Keratinocyte (primary cell): Measurements from ENCODE around the gene GSK3A. TPM values are rescaled to one million over a fixed set of nuclear protein-coding genes. Genes with fewer than 3 reads are reported as not detected.

Source experiments
- DNase-seq: peaks from one replicate; pipeline ENCODE4 v3.0.0-alpha.2; 2011; ENCODE audit warnings: low read depth, missing footprints, low spot score
- FAIRE-seq: peaks from 2 replicates; lab custom pipeline; 2011; peaks lifted over from hg19 to GRCh38; lab: Jason Lieb, UNC
- H2AFZ ChIP-seq: 2 replicates; pipeline ENCODE4 v1.6.0; 2012; ENCODE audit warnings: low read length, control low read depth, inconsistent platforms; ENCODE audit not compliant: control insufficient read depth
- H3K27ac ChIP-seq: 2 replicates; pipeline ENCODE4 v1.5.1; 2011; ENCODE audit warnings: low read length; ENCODE audit not compliant: control insufficient read depth, insufficient read depth
- H3K27me3 ChIP-seq: 3 replicates; pipeline ENCODE4 v1.6.0; 2011; ENCODE audit warnings: low read length; ENCODE audit not compliant: control insufficient read depth, insufficient read depth; ENCODE audit errors: extremely low read depth
- H3K36me3 ChIP-seq, 2 experiments: 2 replicates in 1 of 2; 3 replicates in 1 of 2; pipeline ENCODE4 v1.5.1; 2011; ENCODE audit warnings: low read length in 2 of 2, mild to moderate bottlenecking in 1 of 2; ENCODE audit not compliant: control insufficient read depth in 2 of 2, insufficient read depth in 2 of 2; ENCODE audit errors: extremely low read depth in 1 of 2
- H3K4me1 ChIP-seq: 3 replicates; pipeline ENCODE4 v1.5.1; 2011; ENCODE audit warnings: low read length; ENCODE audit not compliant: control insufficient read depth, insufficient read depth; ENCODE audit errors: extremely low read depth
- H3K4me2 ChIP-seq: 3 replicates; pipeline ENCODE4 v1.6.0; 2011; ENCODE audit warnings: low read depth, low read length; ENCODE audit not compliant: control insufficient read depth, insufficient read depth; ENCODE audit errors: extremely low read depth
- H3K4me3 ChIP-seq, 3 experiments: fragments of 200-600 bp in 1 of 3; sonication (generic) in 1 of 3; 2 replicates in 2 of 3; 3 replicates in 1 of 3; pipeline ENCODE4 v1.5.1; 2011 to 2016; ENCODE audit warnings: low read length in 3 of 3, mild to moderate bottlenecking in 3 of 3, control low read depth in 2 of 3, inconsistent platforms in 1 of 3, low read depth in 1 of 3, mixed read lengths in 1 of 3, mixed run types in 1 of 3, moderate library complexity in 1 of 3; ENCODE audit not compliant: control insufficient read depth in 2 of 3, insufficient read depth in 2 of 3; ENCODE audit errors: extremely low read depth in 1 of 3
- H3K79me2 ChIP-seq: 2 replicates; pipeline ENCODE4 v1.6.0; 2012; ENCODE audit warnings: low read length; ENCODE audit not compliant: control insufficient read depth, insufficient read depth
- H3K9ac ChIP-seq: 3 replicates; pipeline ENCODE4 v1.6.0; 2011; ENCODE audit warnings: low read length; ENCODE audit not compliant: control insufficient read depth, insufficient read depth; ENCODE audit errors: extremely low read depth
- H3K9me1 ChIP-seq: 3 replicates; pipeline ENCODE4 v1.6.0; 2011; ENCODE audit warnings: low read length; ENCODE audit not compliant: control insufficient read depth, insufficient read depth; ENCODE audit errors: extremely low read depth
- H3K9me3 ChIP-seq: 2 replicates; pipeline ENCODE4 v1.5.1; 2012; ENCODE audit warnings: low read depth, low read length; ENCODE audit not compliant: control insufficient read depth
- H4K20me1 ChIP-seq: 3 replicates; pipeline ENCODE4 v1.6.0; 2011; ENCODE audit warnings: low read length; ENCODE audit not compliant: control insufficient read depth, insufficient read depth; ENCODE audit errors: extremely low read depth
- CTCF ChIP-seq, 3 experiments: IDR thresholded peaks in 1 of 3; conservative IDR thresholded peaks in 1 of 3; optimal IDR thresholded peaks in 1 of 3; 2 replicates in 2 of 3; 3 replicates in 1 of 3; pipeline versions ENCODE3 to v1.5.1; 2011; ENCODE audit warnings: low read length in 3 of 3, mild to moderate bottlenecking in 3 of 3, moderate library complexity in 2 of 3, control low read depth in 1 of 3, inconsistent platforms in 1 of 3; ENCODE audit not compliant: insufficient read depth in 2 of 3; ENCODE audit errors: extremely low read depth in 1 of 3
- EZH2 ChIP-seq: IDR thresholded peaks from one replicate; pipeline ENCODE4 v1.6.1; 2012; ENCODE audit warnings: inconsistent platforms, mild to moderate bottlenecking, low read length, moderate library complexity
- dilution Hi-C: fragments of 300-500 bp; cut with MboI; formaldehyde crosslinking; loops from one replicate; pipeline ENCODE4 v1.7.0; 2020; ENCODE audit warnings: low sequenced_read_pairs; ENCODE audit not compliant: extremely low pct_ligation_motif_present
- polyA plus RNA-seq, 5 experiments: library from polyadenylated mRNA; depleted of rRNA in 3 of 5; stranded (reverse) in 3 of 5; stranded (forward) in 1 of 5; unstranded in 1 of 5; fragments of >200 nt; gene quantifications; 1 replicate in 1 of 5; 2 replicates in 3 of 5; 3 replicates in 1 of 5; pipeline versions ENCODE4 v1.2.1 to v1.2.3, GENCODE V29; 2011 to 2012; ENCODE audit warnings: missing spikeins in 2 of 5, low read depth in 1 of 5, low replicate concordance in 1 of 5

The GSK3A gene
- polyA plus RNA-seq, 1 donor (not counting 4 experiments of a cell fraction or from before 2014, with no cell fraction given) = 36.9 TPM

- peak overlapping the region; percentile 72 for H3K4me2 ChIP-seq
- H3K36me3 ChIP-seq = peaks cover 8 to 17% of the 10 kb centered on the region in 2 experiments
- peak overlapping the region; percentile 7 to 31 (median 27) for H3K4me3 ChIP-seq
- H3K9ac ChIP-seq = peak overlapping the region; percentile 62
- H3K27ac ChIP-seq = peak overlapping the region; percentile 79
- H3K27me3 ChIP-seq = no peaks in the 10 kb centered on the region
- no peaks in the 10 kb centered on the region for H4K20me1 ChIP-seq
- H3K9me1 ChIP-seq = peaks cover 3% of the 10 kb centered on the region
- TF ChIP-seq CTCF (optimal IDR thresholded peaks at IDR 0.05 in 1 of 3, IDR thresholded peaks at IDR 0.05 in 1 of 3, conservative IDR thresholded peaks at IDR 0.05 in 1 of 3; ENCODE audit: extremely low read depth in 1 of 3, insufficient read depth in 2 of 3, low read length in 3 of 3) = peak in 1 of 3 experiments; percentile 12
- TF ChIP-seq EZH2 = no peak
- dilution Hi-C loops = no loop called here
- H3K4me1 ChIP-seq = peaks cover 53% of the 10 kb centered on the region
- peak overlapping the region; percentile 37 for H2AFZ ChIP-seq
- no peaks in the 10 kb centered on the region for H3K9me3 ChIP-seq
- peaks cover 34% of the 10 kb centered on the region for H3K79me2 ChIP-seq
- DNase-seq (peak; percentile 92), FAIRE-seq (peak; percentile 97)
Measured at GRCh38 chr19:42283188-42284065, 41.0 kb upstream of the GSK3A start.

GRCh38 chr19:42282819-42283187, 40.4 kb upstream of the GSK3A start:
- Histone ChIP-seq H3K4me3 (no peak overlapping the region), H3K9me3 (no peaks in the 10 kb centered on the region), H2AFZ (no peak overlapping the region), H3K4me1 (peaks cover 59% of the 10 kb centered on the region), H3K4me2 (peak overlapping the region; percentile 72), H3K36me3 (peaks cover 5 to 18% of the 10 kb centered on the region in 2 experiments), H3K9me1 (peaks cover 3% of the 10 kb centered on the region), H3K9ac (peak overlapping the region; percentile 62), H3K27me3 (no peaks in the 10 kb centered on the region), H3K79me2 (peaks cover 36% of the 10 kb centered on the region), H3K27ac (peak overlapping the region; percentile 79), H4K20me1 (no peaks in the 10 kb centered on the region)
- DNase-seq = no peak
- TF ChIP-seq EZH2 = no peak
- no peak for TF ChIP-seq CTCF (optimal IDR thresholded peaks at IDR 0.05 in 1 of 3, IDR thresholded peaks at IDR 0.05 in 1 of 3, conservative IDR thresholded peaks at IDR 0.05 in 1 of 3; ENCODE audit: extremely low read depth in 1 of 3, insufficient read depth in 2 of 3, low read length in 3 of 3)
- no peak for FAIRE-seq
- dilution Hi-C loops = no loop called here
